SU-DHL-6 (cell line): ENCODE results near the gene P2RY13.

Source experiments
- EZH2phosphoT487 ChIP-seq: fragments of 200-600 bp; sonication (generic), shearing (Covaris generic); conservative IDR thresholded peaks from 2 replicates; pipeline ENCODE4 v1.6.1; 2018; ENCODE audit warnings: mild to moderate bottlenecking, antibody characterized with exemption, low read length, moderate library complexity, mixed read lengths
- TF ChIP-seq, protein P1 (sequence below): fragments of 200-600 bp; sonication (generic); IDR thresholded peaks from one replicate; pipeline ENCODE4 v1.5.1; 2017; ENCODE audit warnings: antibody characterized with exemption, mild to moderate bottlenecking, low read length, moderate library complexity; ENCODE audit not compliant: insufficient read depth, poor library complexity, severe bottlenecking

DNA sequence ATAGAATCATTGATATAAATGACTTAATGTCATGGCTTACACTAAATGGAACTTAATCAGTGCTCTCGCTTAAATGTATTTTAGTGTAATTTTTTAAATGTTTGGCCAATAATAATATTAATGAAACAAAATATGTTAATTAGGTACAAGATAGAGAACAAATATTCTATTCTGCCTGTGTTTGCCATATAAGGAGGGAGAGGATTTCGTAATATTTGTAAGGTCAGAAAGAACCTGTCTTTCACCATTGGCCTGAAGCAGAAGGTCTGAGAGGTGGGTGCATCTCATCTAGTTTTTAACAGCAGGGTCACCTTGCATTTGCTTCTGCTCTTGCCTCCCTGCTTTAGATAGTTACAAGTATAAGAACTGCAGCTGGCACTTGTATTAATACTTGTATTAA is 15.2 kb downstream of the P2RY13 start:
- TF ChIP-seq EZH2phosphoT487, result no peak
- TF ChIP-seq, protein P1, sequence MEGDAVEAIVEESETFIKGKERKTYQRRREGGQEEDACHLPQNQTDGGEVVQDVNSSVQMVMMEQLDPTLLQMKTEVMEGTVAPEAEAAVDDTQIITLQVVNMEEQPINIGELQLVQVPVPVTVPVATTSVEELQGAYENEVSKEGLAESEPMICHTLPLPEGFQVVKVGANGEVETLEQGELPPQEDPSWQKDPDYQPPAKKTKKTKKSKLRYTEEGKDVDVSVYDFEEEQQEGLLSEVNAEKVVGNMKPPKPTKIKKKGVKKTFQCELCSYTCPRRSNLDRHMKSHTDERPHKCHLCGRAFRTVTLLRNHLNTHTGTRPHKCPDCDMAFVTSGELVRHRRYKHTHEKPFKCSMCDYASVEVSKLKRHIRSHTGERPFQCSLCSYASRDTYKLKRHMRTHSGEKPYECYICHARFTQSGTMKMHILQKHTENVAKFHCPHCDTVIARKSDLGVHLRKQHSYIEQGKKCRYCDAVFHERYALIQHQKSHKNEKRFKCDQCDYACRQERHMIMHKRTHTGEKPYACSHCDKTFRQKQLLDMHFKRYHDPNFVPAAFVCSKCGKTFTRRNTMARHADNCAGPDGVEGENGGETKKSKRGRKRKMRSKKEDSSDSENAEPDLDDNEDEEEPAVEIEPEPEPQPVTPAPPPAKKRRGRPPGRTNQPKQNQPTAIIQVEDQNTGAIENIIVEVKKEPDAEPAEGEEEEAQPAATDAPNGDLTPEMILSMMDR, result no peak
